ENCODE data around the gene HDAC4. TPM values are rescaled to one million over a fixed set of nuclear protein-coding genes. Genes with fewer than 3 reads are reported as not detected.

The HDAC4 gene
- total and polyA plus RNA-seq, 2 of the 4 experiments (the other 2 are of a cell fraction) = 4.1 to 7.2 TPM

- Histone ChIP-seq H3K36me3 (ENCODE audit: control insufficient read depth, insufficient read depth, low read length) (no peaks in the 10 kb centered on the region), H2BK15ac (ENCODE audit: low read depth, low read length) (no peak overlapping the region), H3K4me3 (ENCODE audit: insufficient read depth, low read depth, low read length) (no peak overlapping the region), H3K27ac (ENCODE audit: insufficient read depth, low read length) (no peak overlapping the region), H4K91ac (ENCODE audit: insufficient read depth, low read depth, low read length) (no peak overlapping the region), H4K5ac (ENCODE audit: low read depth, low read length) (no peak overlapping the region), H3K9ac (ENCODE audit: low read depth, low read length) (no peak overlapping the region), H2AFZ (replicated peaks; ENCODE audit: low read length, poor library complexity) (no peak overlapping the region), H2BK5ac (ENCODE audit: low read depth, low read length, poor library complexity, severe bottlenecking) (no peak overlapping the region), H3K14ac (replicated peaks; ENCODE audit: low read depth, low read length) (no peak overlapping the region), H3K9me1 (ENCODE audit: insufficient read depth, low read length) (no peaks in the 10 kb centered on the region), H4K20me1 (ENCODE audit: insufficient read depth, low read length) (no peaks in the 10 kb centered on the region), H3K18ac (ENCODE audit: low read depth, low read length) (no peak overlapping the region), H2AK9ac (replicated peaks; ENCODE audit: low read depth, low read length, poor library complexity) (no peak overlapping the region), H2AK5ac (ENCODE audit: low read depth, low read length) (no peak overlapping the region), H2BK120ac (ENCODE audit: low read depth, low read length) (no peak overlapping the region), H3K4ac (ENCODE audit: low read depth, low read length) (no peak overlapping the region), H3K27me3 (ENCODE audit: control insufficient read depth, insufficient read depth, low read length) (peaks cover 22% of the 10 kb centered on the region), H4K8ac (ENCODE audit: low read depth in 2 of 2, low read length in 2 of 2) (no peak overlapping the region), H3K9me3 (ENCODE audit: control insufficient read depth, insufficient read depth, low read length) (no peaks in the 10 kb centered on the region), H2BK20ac (ENCODE audit: low read depth, low read length) (no peak overlapping the region), H3K23ac (ENCODE audit: low read depth, low read length) (no peak overlapping the region), H3K56ac (ENCODE audit: extremely low read depth, insufficient read depth, low read length) (no peak overlapping the region), H3K4me2 (ENCODE audit: low read depth, low read length) (no peak overlapping the region), H3K4me1 (ENCODE audit: control insufficient read depth, insufficient read depth, low read length) (peaks cover 3% of the 10 kb centered on the region; the same call in 1 of the 2 replicates), H3K79me1 (ENCODE audit: low read depth in 1 of 2, low read length in 2 of 2) (no peaks in the 10 kb centered on the region)
- no peak for ATAC-seq (ENCODE audit: low read depth)
- POLR2A ChIA-PET (ENCODE audit: unreplicated experiment) = no interaction called here
- TF ChIP-seq FOS (IDR thresholded peaks at IDR 0.05; ENCODE audit: low read depth, low read length) (no peak), SMC3 (IDR thresholded peaks at IDR 0.05; ENCODE audit: low read depth, low read length) (no peak), RAD21 (IDR thresholded peaks at IDR 0.05; ENCODE audit: low read length) (no peak), MAZ (IDR thresholded peaks at IDR 0.05; ENCODE audit: borderline replicate concordance, low read depth, low read length) (no peak), ELK1 (IDR thresholded peaks at IDR 0.05; ENCODE audit: borderline replicate concordance, low read depth, low read length) (no peak), MXI1 (IDR thresholded peaks at IDR 0.05; ENCODE audit: borderline replicate concordance, low read depth, low read length) (no peak), MAFK (IDR thresholded peaks at IDR 0.05; ENCODE audit: low read depth, low read length) (no peak), CHD1 (IDR thresholded peaks at IDR 0.05; ENCODE audit: low read depth, low read length) (no peak), BHLHE40 (IDR thresholded peaks at IDR 0.05; ENCODE audit: low read depth, low read length) (no peak)
- TF ChIP-seq, protein P1, sequence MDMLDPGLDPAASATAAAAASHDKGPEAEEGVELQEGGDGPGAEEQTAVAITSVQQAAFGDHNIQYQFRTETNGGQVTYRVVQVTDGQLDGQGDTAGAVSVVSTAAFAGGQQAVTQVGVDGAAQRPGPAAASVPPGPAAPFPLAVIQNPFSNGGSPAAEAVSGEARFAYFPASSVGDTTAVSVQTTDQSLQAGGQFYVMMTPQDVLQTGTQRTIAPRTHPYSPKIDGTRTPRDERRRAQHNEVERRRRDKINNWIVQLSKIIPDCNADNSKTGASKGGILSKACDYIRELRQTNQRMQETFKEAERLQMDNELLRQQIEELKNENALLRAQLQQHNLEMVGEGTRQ (IDR thresholded peaks at IDR 0.05; ENCODE audit: low read depth, low read length) = no peak
- dilution Hi-C loops (cut with HindIII; ENCODE audit: low sequenced_read_pairs, unreplicated experiment) = no loop called here
- 68% methylated on average over 8 of the region's 9 CpGs; no CpG with 5 or more reads in 1 of the 2 experiments for WGBS, 2 experiments (ENCODE audit: extremely low coverage in 2 of 2, insufficient read length in 1 of 2)
- in situ Hi-C loops (cut with MboI; ENCODE audit: low sequenced_read_pairs) = loop anchor here (25.0 kb wide), 1 partner anchor 1107 kb away; the partner anchor contains the start of genes COPS9 and OTOS
- CTCF ChIA-PET = no interaction called here
- no peak for DNase-seq
- intact Hi-C loops (cut with micrococcal nuclease) = loop anchor here (10.0 kb wide), 2 partner anchors 375 to 855 kb away; partner anchors contain the start of gene HDAC4
- no TSS peak for BruUV-seq (replicated peaks)
Measured at GRCh38 chr2:239029958-239030357, 370.9 kb downstream of the HDAC4 start.

Data from IMR-90 (cell line).